ENCODE results near the gene MPV17L2.

DNA sequence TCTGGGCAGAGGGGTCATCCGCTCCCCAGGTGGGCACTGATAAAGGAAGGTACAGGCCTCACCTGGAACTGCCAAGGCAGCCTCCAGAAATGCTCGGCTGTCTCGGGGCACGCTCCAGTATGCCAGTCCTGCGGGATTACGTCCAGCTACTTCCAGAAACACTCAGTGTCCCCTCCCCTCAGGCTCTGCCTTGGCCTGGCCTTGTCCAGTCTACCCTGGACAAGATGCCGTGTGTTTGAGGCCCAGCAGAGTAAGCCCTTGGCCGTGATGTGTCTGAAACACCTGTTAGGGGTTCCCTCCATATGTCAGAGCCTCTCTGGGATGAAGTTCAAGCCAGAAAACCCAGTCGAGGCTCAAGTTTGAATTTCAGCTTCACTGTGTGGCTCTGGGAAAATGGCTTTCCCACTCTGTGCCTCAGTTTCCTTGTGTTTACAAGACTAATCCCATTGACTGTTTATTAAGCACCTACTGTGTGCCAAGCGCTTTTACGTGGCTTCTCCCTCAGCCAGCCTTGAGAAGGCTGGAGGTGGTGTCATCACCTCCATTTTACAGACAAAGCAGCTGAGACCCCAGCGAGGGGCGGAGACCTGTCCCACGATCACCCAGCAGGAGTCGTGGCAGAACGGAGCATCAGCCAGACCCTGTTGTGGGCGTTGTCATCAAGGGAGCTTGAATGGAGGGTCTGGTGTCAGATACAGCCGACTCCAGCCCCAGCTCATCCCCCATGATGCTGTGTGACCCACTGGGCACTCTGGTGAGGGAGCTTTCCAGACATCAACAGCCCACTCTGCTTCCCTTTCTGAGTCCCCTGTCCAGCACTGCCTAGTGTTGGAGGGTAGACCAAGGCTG is 42.0 kb upstream of the MPV17L2 start:
- TF ChIP-seq, protein P1, sequence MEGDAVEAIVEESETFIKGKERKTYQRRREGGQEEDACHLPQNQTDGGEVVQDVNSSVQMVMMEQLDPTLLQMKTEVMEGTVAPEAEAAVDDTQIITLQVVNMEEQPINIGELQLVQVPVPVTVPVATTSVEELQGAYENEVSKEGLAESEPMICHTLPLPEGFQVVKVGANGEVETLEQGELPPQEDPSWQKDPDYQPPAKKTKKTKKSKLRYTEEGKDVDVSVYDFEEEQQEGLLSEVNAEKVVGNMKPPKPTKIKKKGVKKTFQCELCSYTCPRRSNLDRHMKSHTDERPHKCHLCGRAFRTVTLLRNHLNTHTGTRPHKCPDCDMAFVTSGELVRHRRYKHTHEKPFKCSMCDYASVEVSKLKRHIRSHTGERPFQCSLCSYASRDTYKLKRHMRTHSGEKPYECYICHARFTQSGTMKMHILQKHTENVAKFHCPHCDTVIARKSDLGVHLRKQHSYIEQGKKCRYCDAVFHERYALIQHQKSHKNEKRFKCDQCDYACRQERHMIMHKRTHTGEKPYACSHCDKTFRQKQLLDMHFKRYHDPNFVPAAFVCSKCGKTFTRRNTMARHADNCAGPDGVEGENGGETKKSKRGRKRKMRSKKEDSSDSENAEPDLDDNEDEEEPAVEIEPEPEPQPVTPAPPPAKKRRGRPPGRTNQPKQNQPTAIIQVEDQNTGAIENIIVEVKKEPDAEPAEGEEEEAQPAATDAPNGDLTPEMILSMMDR (IDR thresholded peaks at IDR 0.05), result no peak
- no peak for TF ChIP-seq POLR2A (IDR thresholded peaks at IDR 0.05)

Measured in uterus (tissue), 2 donors.